Measurements from ENCODE around the gene OR6J1.
"Not testable (repeated sequence)": the region's sequence is repeated elsewhere in the genome, so short reads cannot be mapped to it uniquely, and the experiment has no call there.

OR6J1 gene

DNA sequence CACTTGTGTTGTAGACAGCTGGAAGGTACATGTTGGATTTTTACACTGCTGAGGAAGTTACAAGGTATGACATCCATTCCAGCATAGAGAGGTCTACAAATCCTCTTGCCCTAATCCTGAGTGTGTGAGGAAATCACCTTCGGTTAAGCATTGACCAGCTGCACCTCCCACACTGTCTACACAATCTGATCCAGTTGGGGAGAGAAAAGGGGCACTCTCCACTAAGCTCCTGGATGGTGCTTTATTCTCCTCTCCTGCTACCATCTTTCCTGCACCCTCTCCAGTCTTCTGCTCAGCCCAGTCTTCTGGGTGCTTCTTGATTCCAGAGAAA lies at the start of gene OR6J1:
Gene OR6J1, minus strand, starts transcription at position 48 of the 331 bp plus-strand sequence. CDS start 9,541 bp downstream, outside the sequence.
- DNase-seq = no peak

DNA sequence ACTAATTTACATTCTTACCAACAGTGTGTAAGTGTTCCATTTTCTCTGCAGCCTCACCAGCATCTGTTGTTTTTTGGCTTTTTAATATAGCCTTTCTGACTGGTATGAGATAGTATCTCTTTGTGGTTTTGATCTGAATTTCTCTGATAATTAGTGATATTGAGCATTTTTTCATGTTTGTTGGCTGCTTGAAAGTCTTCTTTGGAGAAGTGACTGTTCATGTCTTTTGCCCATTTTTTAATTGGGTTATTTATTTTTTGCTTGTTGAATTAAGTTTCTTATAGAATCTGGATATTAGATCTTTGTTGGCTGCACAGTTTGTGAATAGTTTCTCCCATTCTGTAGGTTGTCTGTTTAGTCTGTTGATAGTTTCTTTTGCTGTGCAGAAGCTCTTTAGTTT lies 48.0 kb upstream of the OR6J1 start:
- no peak for DNase-seq

- DNase-seq = no peak
Observed at GRCh38 chr14:22691171-22691570, 47.0 kb upstream of the OR6J1 start.

DNA sequence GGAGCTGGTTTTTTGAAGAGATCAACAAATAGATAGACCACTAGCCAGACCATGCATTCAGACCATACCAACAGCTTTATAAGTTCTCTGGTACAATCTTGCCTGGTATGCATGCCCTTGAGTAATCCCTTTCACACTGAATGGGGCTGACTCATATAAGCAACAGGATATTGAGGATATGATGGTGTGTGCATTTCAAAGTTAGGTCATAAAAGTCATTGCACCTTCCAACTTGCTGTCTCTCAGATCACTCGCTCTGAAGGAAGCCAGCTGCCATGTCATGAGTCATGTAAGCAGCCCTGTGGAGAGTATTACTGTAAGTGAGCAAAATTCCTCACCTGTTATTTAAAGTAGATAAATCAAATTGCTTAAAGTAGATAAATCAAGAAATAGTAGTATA lies 45.0 kb upstream of the OR6J1 start:
- no peak for DNase-seq

- DNase-seq = not testable (repeated sequence)
Observed at GRCh38 chr14:22687969-22688368, 43.8 kb upstream of the OR6J1 start.

- DNase-seq = not testable (repeated sequence)
Observed at GRCh38 chr14:22686176-22686611, 42.0 kb upstream of the OR6J1 start.

GRCh38 chr14:22685467-22685866 lies 41.3 kb upstream of the OR6J1 start:
- no peak for DNase-seq

- not testable (repeated sequence) for DNase-seq
Observed at GRCh38 chr14:22683428-22683827, 39.3 kb upstream of the OR6J1 start.

DNA sequence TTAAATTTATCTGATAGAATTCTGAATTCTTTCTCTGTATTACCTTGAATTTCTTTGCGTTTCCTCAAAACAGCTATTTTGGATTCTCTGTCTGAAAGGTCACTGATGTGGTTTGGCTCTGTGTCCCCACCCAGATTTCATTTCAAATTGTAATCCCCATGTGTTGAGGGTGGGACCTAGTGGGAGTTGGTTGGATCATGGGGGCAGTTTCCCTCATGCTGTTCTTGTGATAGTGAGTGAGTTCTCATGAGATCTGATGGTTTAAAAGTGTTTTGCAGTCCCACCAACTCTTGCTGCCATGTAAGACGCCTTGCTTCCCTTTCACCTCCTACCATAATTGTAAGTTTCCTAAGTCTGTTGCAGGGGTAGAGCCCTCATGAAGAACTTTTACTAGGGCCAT lies 34.1 kb upstream of the OR6J1 start:
- DNase-seq = no peak

DNA sequence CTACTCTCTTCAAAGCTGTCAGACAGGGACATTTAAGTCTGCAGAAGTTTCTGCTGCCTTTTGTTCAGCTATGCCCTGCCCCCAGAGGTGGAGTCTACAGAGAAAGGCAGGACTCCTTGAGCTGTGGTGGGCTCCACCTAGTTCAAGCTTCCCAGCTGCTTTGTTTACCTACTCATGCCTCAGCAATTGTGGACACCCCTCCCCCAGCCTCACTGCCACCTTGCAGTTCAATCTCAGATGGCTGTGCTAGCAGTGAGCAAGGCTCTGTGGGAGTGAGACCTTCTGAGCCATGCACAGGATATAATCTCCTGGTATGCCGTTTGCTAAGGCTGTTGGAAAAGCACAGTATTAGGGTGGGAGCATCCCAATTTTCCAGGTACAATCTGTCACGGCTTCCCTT lies 33.4 kb upstream of the OR6J1 start:
- DNase-seq = not testable (repeated sequence)

DNA sequence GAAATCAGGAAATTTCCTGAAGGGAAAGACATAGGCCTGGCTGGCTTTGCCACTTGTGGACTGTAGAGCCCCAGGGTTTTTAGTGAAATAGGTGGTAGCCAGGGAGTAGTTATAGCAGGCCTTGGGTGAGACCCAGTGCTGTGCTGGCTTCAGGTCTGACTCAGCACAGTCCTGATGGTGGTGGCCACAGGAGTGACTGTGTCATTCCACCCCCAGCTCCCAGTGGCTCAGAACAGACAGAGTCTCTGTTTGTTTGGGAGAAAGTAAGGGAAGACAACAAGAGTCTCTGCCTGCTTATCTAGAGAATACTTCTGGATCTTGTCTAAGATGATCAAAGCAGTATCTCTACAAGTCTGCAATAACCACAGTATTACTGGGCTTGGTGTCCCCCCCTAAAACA lies 27.5 kb upstream of the OR6J1 start:
- DNase-seq = no peak

DNA sequence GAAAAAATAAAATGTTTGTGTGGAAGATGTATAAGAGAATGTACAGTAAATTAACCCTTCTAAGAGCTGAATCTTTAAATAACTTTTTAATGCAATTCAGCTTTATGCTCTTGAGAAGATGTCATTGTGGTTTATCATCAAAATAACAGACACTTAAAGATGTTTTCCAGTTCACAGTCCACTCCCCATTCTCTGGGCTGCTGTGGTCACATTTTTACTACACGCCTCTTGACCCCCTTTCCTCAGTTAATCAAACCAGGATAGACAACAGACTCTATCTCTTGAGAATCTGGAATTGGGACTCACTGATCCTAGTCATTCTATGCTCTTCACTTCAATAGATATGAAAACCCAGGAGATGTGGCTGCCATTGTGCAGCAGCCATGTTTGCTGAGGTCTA lies 24.7 kb upstream of the OR6J1 start:
- no peak for DNase-seq

- DNase-seq = no peak
Observed at GRCh38 chr14:22668417-22668816, 24.3 kb upstream of the OR6J1 start.

GRCh38 chr14:22667881-22668280 lies 23.7 kb upstream of the OR6J1 start:
- no peak for DNase-seq

DNA sequence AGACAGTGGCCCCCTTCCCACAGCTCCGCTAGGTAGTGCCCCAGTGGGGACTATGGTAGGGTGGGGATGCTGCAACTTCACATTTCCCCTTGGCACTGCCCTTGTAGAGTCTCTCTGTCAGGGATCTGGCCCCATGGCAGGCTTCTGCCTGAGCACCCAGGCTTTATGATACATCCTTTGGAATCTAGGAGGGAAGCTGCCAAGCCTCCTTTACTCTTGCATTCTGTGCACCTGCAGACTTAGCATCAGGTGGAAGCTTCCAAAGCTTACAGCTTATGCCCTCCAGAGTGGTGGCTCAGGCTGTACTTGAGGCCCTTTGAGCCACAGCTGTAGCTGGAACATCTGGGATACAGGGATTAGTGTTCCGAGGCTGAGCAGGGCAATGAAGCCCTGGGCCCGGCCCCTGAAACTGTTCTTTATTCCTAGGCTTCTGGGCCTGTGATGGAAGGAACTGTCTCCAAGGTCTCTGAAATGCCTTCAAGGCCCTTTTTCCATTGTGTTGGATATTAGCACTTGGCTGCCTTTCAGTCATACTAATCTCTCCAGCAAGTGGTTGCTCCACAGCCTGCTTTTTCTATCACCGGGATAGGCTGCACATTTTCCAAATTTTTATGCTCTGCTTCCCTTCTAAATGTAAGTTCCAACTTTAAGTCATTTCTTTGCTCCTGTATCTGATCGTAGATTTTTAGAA lies 22.2 kb upstream of the OR6J1 start:
- no peak for DNase-seq

DNA sequence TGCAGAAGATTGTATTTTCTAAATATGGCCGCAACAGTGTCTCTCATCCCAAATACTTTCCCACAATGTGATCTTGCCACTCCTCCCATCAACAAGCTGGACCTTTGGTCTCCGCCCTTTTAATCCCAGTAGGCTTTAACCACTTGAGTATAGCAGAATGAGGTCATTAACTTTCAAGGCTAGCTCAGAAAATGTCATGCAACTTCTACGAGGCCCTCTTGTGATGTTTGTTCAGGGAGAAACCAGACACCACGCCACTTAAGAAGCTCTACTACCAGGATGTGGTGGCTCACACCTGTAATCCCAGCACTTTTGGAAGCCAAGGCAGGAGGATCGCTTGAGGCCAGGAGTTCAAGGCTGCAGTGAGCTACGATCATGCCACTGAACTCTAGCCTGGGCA lies 20.1 kb upstream of the OR6J1 start:
- DNase-seq = peak; percentile 35

GRCh38 chr14:22660654-22661053 lies 16.5 kb upstream of the OR6J1 start:
- no peak for DNase-seq

DNA sequence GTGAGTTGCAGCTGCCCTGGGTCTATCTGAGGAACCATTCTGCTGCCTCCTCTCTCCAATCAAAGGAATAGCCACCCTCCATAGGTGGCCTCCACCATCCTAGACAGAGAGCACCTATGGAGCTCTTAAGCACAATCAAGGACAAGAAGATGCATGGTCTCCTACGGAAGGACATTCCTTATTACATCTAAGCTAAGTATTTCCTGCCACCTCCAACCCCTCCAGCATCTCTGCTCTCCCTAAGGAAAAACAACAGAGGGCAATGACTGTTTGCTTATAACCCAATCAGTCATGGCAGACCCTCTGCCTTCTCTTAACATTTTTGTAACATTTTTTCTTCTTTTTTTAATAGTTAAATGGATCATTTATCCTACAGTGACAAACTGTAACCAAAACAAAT lies 14.8 kb upstream of the OR6J1 start:
- no peak for DNase-seq

GRCh38 chr14:22657861-22658260 lies 13.7 kb upstream of the OR6J1 start:
- no peak for DNase-seq

GRCh38 chr14:22656945-22657731 lies 13.0 kb upstream of the OR6J1 start:
- no peak for DNase-seq

DNA sequence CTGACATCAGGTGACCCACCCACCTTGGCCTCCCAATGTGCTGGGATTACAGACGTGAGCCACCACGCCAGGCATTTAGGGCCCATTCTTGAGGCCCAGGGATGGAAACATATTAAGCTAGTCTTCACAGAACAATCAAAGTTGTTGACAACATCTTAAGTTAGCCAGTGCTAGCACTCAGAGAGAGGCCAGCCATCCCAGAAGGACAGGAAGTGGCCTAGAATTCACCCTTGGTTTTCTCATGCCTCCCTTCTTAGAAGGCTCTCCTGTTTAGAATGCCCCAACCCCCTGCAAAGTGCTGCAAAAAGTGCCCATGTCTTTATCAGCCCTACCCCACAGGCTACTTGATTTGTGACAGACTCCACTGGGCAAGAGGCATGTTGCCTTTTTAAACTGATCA lies 12.1 kb upstream of the OR6J1 start:
- no peak for DNase-seq

DNA sequence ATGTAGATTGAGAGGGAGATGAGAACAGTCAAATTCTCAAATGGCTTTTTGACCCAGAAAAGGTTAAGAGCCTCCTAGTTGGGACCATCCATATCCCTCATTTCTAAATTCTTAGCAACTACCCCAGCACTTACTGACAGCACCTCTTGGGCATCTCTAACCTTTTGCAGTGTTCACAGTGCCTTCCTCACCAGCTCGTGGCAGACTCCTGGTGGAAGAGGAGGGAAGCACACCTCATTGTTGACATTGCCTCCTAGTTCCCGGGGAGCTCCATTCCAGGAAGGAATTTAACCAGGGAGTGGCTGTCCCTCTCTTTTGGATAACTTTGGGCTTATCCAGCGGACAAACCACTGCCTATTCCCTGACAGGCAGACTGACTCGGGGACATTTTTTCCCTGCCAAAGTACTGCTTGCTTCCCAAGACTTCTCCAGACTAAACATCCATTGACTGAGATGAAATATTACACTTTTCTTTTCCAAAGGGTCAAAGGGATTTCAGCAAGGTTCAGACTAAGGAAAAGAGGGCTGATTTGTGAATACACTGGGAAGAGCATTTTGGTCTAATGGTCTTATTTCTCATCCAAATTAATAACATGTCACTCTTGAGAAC lies 9.0 kb upstream of the OR6J1 start:
- peak; percentile 55 for DNase-seq

- no peak for DNase-seq
Observed at GRCh38 chr14:22651586-22651985, 7.4 kb upstream of the OR6J1 start.

DNA sequence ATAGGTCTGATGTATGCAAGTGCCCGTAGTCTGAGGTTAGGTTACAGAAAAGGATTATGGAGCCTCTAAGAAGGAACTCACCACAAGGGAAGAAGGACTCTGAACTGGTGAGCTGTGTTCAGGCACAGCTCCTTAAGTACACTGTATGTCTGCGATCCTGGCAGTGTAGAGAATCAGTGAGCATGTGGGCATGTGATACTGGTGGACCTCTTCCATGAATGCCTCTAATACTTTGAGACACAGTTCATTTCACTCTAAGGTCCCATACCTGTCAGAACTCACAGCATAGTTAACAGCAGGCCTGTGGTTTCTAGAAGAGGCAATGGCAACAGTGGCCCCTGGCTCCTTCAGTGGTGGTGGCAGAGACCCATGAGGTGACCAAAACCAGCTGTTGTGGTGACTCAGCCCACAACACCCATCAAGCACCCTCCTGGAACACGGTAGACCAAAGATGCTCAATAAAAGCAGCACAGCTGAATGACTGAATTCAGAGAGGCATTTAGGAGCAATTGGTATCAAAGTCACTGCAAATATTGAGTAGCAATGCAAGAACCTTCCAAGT lies 6.9 kb upstream of the OR6J1 start:
- DNase-seq = no peak
